Keratinocyte (primary cell): ENCODE measurements around the gene FEM1A. TPM values are rescaled to one million over a fixed set of nuclear protein-coding genes. Genes with fewer than 3 reads are reported as not detected.

Experiments used
- DNase-seq: peaks from one replicate; pipeline ENCODE4 v3.0.0-alpha.2; 2011; ENCODE audit warnings: low read depth, missing footprints, low spot score
- FAIRE-seq: peaks from 2 replicates; lab custom pipeline; 2011; peaks lifted over from hg19 to GRCh38; lab: Jason Lieb, UNC
- H2AFZ ChIP-seq: 2 replicates; pipeline ENCODE4 v1.6.0; 2012; ENCODE audit warnings: low read length, control low read depth, inconsistent platforms; ENCODE audit not compliant: control insufficient read depth
- H3K27ac ChIP-seq: 2 replicates; pipeline ENCODE4 v1.5.1; 2011; ENCODE audit warnings: low read length; ENCODE audit not compliant: control insufficient read depth, insufficient read depth
- H3K27me3 ChIP-seq: 3 replicates; pipeline ENCODE4 v1.6.0; 2011; ENCODE audit warnings: low read length; ENCODE audit not compliant: control insufficient read depth, insufficient read depth; ENCODE audit errors: extremely low read depth
- H3K36me3 ChIP-seq, 2 experiments: 2 replicates in 1 of 2; 3 replicates in 1 of 2; pipeline ENCODE4 v1.5.1; 2011; ENCODE audit warnings: low read length in 2 of 2, mild to moderate bottlenecking in 1 of 2; ENCODE audit not compliant: control insufficient read depth in 2 of 2, insufficient read depth in 2 of 2; ENCODE audit errors: extremely low read depth in 1 of 2
- H3K4me1 ChIP-seq: 3 replicates; pipeline ENCODE4 v1.5.1; 2011; ENCODE audit warnings: low read length; ENCODE audit not compliant: control insufficient read depth, insufficient read depth; ENCODE audit errors: extremely low read depth
- H3K4me2 ChIP-seq: 3 replicates; pipeline ENCODE4 v1.6.0; 2011; ENCODE audit warnings: low read depth, low read length; ENCODE audit not compliant: control insufficient read depth, insufficient read depth; ENCODE audit errors: extremely low read depth
- H3K4me3 ChIP-seq, 3 experiments: fragments of 200-600 bp in 1 of 3; sonication (generic) in 1 of 3; 2 replicates in 2 of 3; 3 replicates in 1 of 3; pipeline ENCODE4 v1.5.1; 2011 to 2016; ENCODE audit warnings: low read length in 3 of 3, mild to moderate bottlenecking in 3 of 3, control low read depth in 2 of 3, inconsistent platforms in 1 of 3, low read depth in 1 of 3, mixed read lengths in 1 of 3, mixed run types in 1 of 3, moderate library complexity in 1 of 3; ENCODE audit not compliant: control insufficient read depth in 2 of 3, insufficient read depth in 2 of 3; ENCODE audit errors: extremely low read depth in 1 of 3
- H3K79me2 ChIP-seq: 2 replicates; pipeline ENCODE4 v1.6.0; 2012; ENCODE audit warnings: low read length; ENCODE audit not compliant: control insufficient read depth, insufficient read depth
- H3K9ac ChIP-seq: 3 replicates; pipeline ENCODE4 v1.6.0; 2011; ENCODE audit warnings: low read length; ENCODE audit not compliant: control insufficient read depth, insufficient read depth; ENCODE audit errors: extremely low read depth
- H3K9me1 ChIP-seq: 3 replicates; pipeline ENCODE4 v1.6.0; 2011; ENCODE audit warnings: low read length; ENCODE audit not compliant: control insufficient read depth, insufficient read depth; ENCODE audit errors: extremely low read depth
- H3K9me3 ChIP-seq: 2 replicates; pipeline ENCODE4 v1.5.1; 2012; ENCODE audit warnings: low read depth, low read length; ENCODE audit not compliant: control insufficient read depth
- H4K20me1 ChIP-seq: 3 replicates; pipeline ENCODE4 v1.6.0; 2011; ENCODE audit warnings: low read length; ENCODE audit not compliant: control insufficient read depth, insufficient read depth; ENCODE audit errors: extremely low read depth
- EZH2 ChIP-seq: IDR thresholded peaks from one replicate; pipeline ENCODE4 v1.6.1; 2012; ENCODE audit warnings: inconsistent platforms, mild to moderate bottlenecking, low read length, moderate library complexity
- dilution Hi-C: fragments of 300-500 bp; cut with MboI; formaldehyde crosslinking; loops from one replicate; pipeline ENCODE4 v1.7.0; 2020; ENCODE audit warnings: low sequenced_read_pairs; ENCODE audit not compliant: extremely low pct_ligation_motif_present
- polyA plus RNA-seq, 5 experiments: library from polyadenylated mRNA; depleted of rRNA in 3 of 5; stranded (reverse) in 3 of 5; stranded (forward) in 1 of 5; unstranded in 1 of 5; fragments of >200 nt; gene quantifications; 1 replicate in 1 of 5; 2 replicates in 3 of 5; 3 replicates in 1 of 5; pipeline versions ENCODE4 v1.2.1 to v1.2.3, GENCODE V29; 2011 to 2012; ENCODE audit warnings: missing spikeins in 2 of 5, low read depth in 1 of 5, low replicate concordance in 1 of 5
- TF ChIP-seq, protein P1 (sequence below), 3 experiments: IDR thresholded peaks in 1 of 3; conservative IDR thresholded peaks in 1 of 3; optimal IDR thresholded peaks in 1 of 3; 2 replicates in 2 of 3; 3 replicates in 1 of 3; pipeline versions ENCODE3 to v1.5.1; 2011; ENCODE audit warnings: low read length in 3 of 3, mild to moderate bottlenecking in 3 of 3, moderate library complexity in 2 of 3, control low read depth in 1 of 3, inconsistent platforms in 1 of 3; ENCODE audit not compliant: insufficient read depth in 2 of 3; ENCODE audit errors: extremely low read depth in 1 of 3

Gene FEM1A
- polyA plus RNA-seq, 1 donor (not counting 4 experiments of a cell fraction or from before 2014, with no cell fraction given) = 3.5 TPM

DNA sequence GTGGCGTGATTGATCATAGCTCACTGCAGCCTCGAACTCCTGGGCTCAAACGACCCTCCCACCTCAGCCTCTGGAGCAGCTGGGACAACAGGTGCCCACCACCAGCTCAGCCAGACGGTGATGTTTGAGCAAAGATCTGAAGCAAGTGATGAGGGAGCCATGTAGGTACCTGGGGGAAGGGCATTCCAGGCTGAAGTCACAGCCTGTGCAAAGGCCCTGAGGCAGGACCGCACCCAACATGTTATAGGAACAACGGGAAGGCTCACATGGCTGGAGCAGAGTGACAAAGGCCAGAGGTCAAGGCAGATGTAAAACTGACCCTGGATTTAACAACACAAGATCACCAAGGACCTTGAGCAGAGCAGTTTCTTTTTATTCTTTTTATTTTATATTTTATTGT is 14.8 kb downstream of the FEM1A start:
- dilution Hi-C loops = no loop called here
- no peaks in the 10 kb centered on the region for H4K20me1 ChIP-seq
- no peak overlapping the region for H3K9ac ChIP-seq
- H3K4me1 ChIP-seq = no peaks in the 10 kb centered on the region
- H3K27me3 ChIP-seq = no peaks in the 10 kb centered on the region
- TF ChIP-seq EZH2 = no peak
- TF ChIP-seq, protein P1, sequence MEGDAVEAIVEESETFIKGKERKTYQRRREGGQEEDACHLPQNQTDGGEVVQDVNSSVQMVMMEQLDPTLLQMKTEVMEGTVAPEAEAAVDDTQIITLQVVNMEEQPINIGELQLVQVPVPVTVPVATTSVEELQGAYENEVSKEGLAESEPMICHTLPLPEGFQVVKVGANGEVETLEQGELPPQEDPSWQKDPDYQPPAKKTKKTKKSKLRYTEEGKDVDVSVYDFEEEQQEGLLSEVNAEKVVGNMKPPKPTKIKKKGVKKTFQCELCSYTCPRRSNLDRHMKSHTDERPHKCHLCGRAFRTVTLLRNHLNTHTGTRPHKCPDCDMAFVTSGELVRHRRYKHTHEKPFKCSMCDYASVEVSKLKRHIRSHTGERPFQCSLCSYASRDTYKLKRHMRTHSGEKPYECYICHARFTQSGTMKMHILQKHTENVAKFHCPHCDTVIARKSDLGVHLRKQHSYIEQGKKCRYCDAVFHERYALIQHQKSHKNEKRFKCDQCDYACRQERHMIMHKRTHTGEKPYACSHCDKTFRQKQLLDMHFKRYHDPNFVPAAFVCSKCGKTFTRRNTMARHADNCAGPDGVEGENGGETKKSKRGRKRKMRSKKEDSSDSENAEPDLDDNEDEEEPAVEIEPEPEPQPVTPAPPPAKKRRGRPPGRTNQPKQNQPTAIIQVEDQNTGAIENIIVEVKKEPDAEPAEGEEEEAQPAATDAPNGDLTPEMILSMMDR (optimal IDR thresholded peaks at IDR 0.05 in 1 of 3, IDR thresholded peaks at IDR 0.05 in 1 of 3, conservative IDR thresholded peaks at IDR 0.05 in 1 of 3; ENCODE audit: extremely low read depth in 1 of 3, insufficient read depth in 2 of 3, low read length in 3 of 3) = no peak
- no peak overlapping the region for H3K4me3 ChIP-seq
- no peak overlapping the region for H3K27ac ChIP-seq
- no peak for DNase-seq
- H3K9me3 ChIP-seq = no peaks in the 10 kb centered on the region
- no peaks in the 10 kb centered on the region for H3K9me1 ChIP-seq
- no peak for FAIRE-seq
- H2AFZ ChIP-seq = no peak overlapping the region
- H3K4me2 ChIP-seq = no peak overlapping the region
- H3K36me3 ChIP-seq = no peaks in the 10 kb centered on the region
- H3K79me2 ChIP-seq = no peaks in the 10 kb centered on the region

DNA sequence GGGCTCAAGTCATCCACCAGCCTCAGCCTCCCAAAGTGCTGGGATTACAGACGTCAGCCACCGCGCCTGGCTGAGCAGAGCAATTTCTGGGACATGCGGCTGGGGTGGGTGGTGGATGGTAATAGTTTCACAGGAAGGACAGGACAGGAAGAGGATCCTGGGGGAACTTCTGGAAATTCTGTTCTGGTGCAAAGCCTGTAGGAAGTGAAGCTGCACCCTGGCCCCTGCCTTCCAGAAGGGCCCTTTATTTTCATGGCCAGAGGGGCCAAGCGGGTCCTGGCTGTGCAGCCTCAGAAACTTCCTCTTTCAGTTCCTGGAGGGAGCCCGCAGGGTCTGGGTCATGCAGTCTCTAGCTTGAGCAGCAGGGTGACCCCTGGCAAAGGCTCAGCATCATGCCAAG is 15.7 kb downstream of the FEM1A start:
- Histone ChIP-seq H2AFZ (no peak overlapping the region), H3K27ac (no peak overlapping the region), H3K9me1 (no peaks in the 10 kb centered on the region), H3K27me3 (no peaks in the 10 kb centered on the region), H3K9me3 (no peaks in the 10 kb centered on the region), H3K4me3 (no peak overlapping the region), H3K9ac (no peak overlapping the region), H3K36me3 (no peaks in the 10 kb centered on the region), H3K79me2 (no peaks in the 10 kb centered on the region), H3K4me2 (no peak overlapping the region), H4K20me1 (no peaks in the 10 kb centered on the region), H3K4me1 (no peaks in the 10 kb centered on the region)
- FAIRE-seq = no peak
- DNase-seq = no peak
- TF ChIP-seq EZH2 = no peak
- TF ChIP-seq, protein P1 (optimal IDR thresholded peaks at IDR 0.05 in 1 of 3, IDR thresholded peaks at IDR 0.05 in 1 of 3, conservative IDR thresholded peaks at IDR 0.05 in 1 of 3; ENCODE audit: extremely low read depth in 1 of 3, insufficient read depth in 2 of 3, low read length in 3 of 3) = no peak
- dilution Hi-C loops = no loop called here
